BE2C (cell line): ENCODE results near the gene TMEM51.

ENCODE experiments used
- DNase-seq: peaks from one replicate; pipeline ENCODE4 v3.0.0-alpha.2; 2020
- H3K27me3 ChIP-seq: fragments of 250-450 bp; sonication (Bioruptor Pico); 2 replicates; pipeline ENCODE4 v1.5.1; 2020; ENCODE audit warnings: mild to moderate bottlenecking
- H3K36me3 ChIP-seq: fragments of 250-450 bp; sonication (Bioruptor Pico); 2 replicates; pipeline ENCODE4 v1.5.1; 2020; ENCODE audit warnings: mild to moderate bottlenecking
- H3K4me1 ChIP-seq: fragments of 250-450 bp; sonication (Bioruptor Pico); 2 replicates; pipeline ENCODE4 v1.5.1; 2020
- H3K4me3 ChIP-seq: 2 replicates; pipeline ENCODE4 v1.5.1; 2011; ENCODE audit warnings: low read depth, low read length
- H3K9me3 ChIP-seq: fragments of 250-450 bp; sonication (Bioruptor Pico); 2 replicates; pipeline ENCODE4 v1.5.1; 2020
- CTCF ChIP-seq: IDR thresholded peaks from 2 replicates; pipeline ENCODE4 v1.5.1; 2012; ENCODE audit warnings: mild to moderate bottlenecking, low read depth, low read length

Gene TMEM51

DNA sequence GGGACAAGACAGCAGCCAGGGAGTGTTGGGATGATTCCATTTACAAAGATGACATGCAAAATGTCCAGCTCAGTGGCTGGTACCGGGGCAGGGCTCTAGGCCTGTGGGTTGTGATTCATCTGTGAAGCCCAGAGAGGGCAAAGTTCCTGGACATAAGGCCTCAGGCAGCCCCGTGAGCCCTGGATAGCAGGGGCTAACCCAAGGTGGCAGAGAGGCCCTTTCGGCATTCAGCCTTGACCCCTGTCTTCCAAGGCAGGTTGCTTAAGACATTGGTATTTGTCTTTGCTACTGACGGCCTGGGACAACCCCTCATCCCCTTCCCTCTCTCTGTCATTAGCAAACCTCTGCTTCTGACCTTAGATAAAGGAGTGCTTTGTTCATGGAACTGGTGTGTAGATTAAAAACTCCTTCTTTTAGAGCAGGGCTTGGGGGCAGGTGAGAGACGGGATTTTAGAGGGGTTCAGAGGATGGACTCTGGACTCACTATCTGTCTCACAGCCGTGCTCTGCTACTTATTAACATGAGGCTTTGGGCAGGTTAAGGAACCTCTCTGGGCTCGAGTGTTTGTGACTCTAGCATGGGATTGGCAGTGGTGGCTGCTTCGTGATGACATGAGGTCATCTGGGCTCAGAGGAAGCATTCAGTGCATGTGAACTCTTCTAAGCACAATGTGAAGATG, 36.3 kb downstream of the TMEM51 start:
- Histone ChIP-seq H3K4me3 (no peak overlapping the region), H3K27me3 (no peaks in the 10 kb centered on the region), H3K36me3 (no peaks in the 10 kb centered on the region), H3K9me3 (no peaks in the 10 kb centered on the region), H3K4me1 (peaks cover 17% of the 10 kb centered on the region)
- TF ChIP-seq CTCF = no peak
- no peak for DNase-seq

DNA sequence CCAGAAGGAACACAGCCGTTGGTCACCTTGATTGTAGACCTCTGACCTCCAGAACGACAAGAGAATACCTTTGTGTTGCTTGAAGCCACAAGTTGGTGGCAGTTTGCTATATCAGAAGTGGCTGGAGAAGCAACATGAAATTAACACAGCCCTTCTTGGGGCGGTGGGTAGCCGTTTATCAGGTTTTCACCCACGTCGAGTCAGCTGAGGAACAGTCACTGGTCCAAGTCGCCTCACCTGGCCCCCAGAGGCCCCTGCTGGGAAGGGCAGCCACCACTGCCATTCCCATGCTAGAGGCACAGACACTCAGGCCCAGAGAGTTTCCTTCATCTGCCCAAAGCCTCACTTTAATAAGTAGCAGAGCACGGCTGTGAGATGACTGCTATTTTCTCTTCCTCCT, 37.7 kb downstream of the TMEM51 start:
- Histone ChIP-seq H3K36me3 (no peaks in the 10 kb centered on the region), H3K9me3 (no peaks in the 10 kb centered on the region), H3K4me3 (no peak overlapping the region), H3K27me3 (no peaks in the 10 kb centered on the region), H3K4me1 (peaks cover 17% of the 10 kb centered on the region)
- no peak for TF ChIP-seq CTCF
- no peak for DNase-seq

GRCh38 chr1:15191770-15192169, 38.2 kb downstream of the TMEM51 start:
- TF ChIP-seq CTCF = no peak
- no peaks in the 10 kb centered on the region for H3K27me3 ChIP-seq
- peaks cover 13% of the 10 kb centered on the region for H3K4me1 ChIP-seq
- no peak for DNase-seq
- H3K9me3 ChIP-seq = no peaks in the 10 kb centered on the region
- no peak overlapping the region for H3K4me3 ChIP-seq
- no peaks in the 10 kb centered on the region for H3K36me3 ChIP-seq

GRCh38 chr1:15192916-15193550, 39.5 kb downstream of the TMEM51 start:
- H3K4me3 ChIP-seq = no peak overlapping the region
- peaks cover 13% of the 10 kb centered on the region for H3K4me1 ChIP-seq
- H3K27me3 ChIP-seq = no peaks in the 10 kb centered on the region
- H3K36me3 ChIP-seq = no peaks in the 10 kb centered on the region
- H3K9me3 ChIP-seq = no peaks in the 10 kb centered on the region
- TF ChIP-seq CTCF = no peak
- DNase-seq = no peak

DNA sequence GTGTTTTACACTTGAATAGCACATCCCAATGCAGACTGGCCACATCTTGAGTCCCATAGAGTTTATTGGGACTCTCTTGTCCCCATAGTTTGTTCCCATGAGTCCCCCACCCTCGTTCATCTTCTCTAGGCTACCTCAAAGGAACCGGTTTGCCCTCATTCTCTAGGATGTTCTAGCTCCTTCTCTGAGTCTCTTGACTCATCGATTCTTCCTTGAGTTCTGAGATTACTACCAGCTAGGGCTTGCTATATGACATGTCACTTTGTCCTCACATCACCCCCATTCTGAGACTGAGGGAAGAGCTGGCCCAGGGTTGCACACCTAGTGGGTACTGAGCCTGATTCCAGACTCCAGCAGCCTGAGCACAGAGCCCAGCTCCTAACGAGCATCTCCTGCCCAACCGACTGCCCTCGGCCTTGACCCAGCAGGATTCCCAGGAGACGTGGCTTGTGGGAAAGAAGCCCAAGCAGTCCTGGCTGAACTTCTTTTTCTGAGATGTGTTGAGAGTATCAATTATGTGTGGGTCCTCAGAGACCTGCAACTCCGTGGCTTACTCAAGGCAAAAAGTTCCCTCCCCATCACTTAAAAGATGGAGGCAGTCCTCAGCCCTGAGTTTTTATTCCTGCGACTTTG, 42.0 kb downstream of the TMEM51 start:
- Histone ChIP-seq H3K4me1 (peaks cover 5% of the 10 kb centered on the region; the same call in 1 of the 2 replicates), H3K27me3 (no peaks in the 10 kb centered on the region), H3K4me3 (no peak overlapping the region), H3K36me3 (no peaks in the 10 kb centered on the region), H3K9me3 (no peaks in the 10 kb centered on the region)
- no peak for DNase-seq
- TF ChIP-seq CTCF = no peak

DNA sequence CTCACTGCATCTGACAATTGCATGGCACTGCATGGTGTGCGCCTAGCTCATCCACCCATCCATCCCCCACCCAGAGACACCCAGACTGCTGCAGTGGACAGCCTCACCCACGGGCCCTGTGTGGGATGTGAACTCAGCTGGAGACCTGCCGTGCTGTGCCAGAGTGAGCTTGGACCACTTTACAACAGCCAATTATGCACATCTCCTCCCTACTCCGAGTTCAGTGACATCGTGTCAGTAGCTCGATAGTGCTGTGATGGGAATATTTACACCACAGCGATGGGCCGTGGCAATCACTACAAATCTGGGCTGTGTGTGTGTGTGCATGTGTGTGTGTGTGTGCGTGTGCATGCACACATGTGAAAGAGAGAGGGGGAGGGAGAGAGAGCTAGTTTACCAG, 42.5 kb downstream of the TMEM51 start:
- Histone ChIP-seq H3K36me3 (no peaks in the 10 kb centered on the region), H3K4me3 (no peak overlapping the region), H3K4me1 (peaks cover 8% of the 10 kb centered on the region; the same call in 1 of the 2 replicates), H3K9me3 (no peaks in the 10 kb centered on the region), H3K27me3 (no peaks in the 10 kb centered on the region)
- no peak for TF ChIP-seq CTCF
- DNase-seq = no peak
